GM18507 (cell line): ENCODE results near the gene TFCP2.

Source experiments
- DNase-seq: peaks from one replicate; pipeline ENCODE4 v3.0.0; 2011; ENCODE audit warnings: low read depth; ENCODE audit not compliant: insufficient read length; ENCODE audit errors: extremely low spot score
- FAIRE-seq: peaks from 2 replicates; lab custom pipeline; 2011; peaks lifted over from hg19 to GRCh38; lab: Jason Lieb, UNC

The TFCP2 gene

GRCh38 chr12:51163795-51164194, 9.1 kb downstream of the TFCP2 start:
- FAIRE-seq (no peak), DNase-seq (no peak)

- DNase-seq (no peak), FAIRE-seq (no peak)
These were observed 10.7 kb downstream of the TFCP2 start for GRCh38 chr12:51162217-51162616.

- no peak for FAIRE-seq
- DNase-seq: no peak
These were observed 12.0 kb downstream of the TFCP2 start for GRCh38 chr12:51160814-51161459.

GRCh38 chr12:51156245-51156765, 16.6 kb downstream of the TFCP2 start:
- DNase-seq (no peak), FAIRE-seq (no peak)

- DNase-seq (no peak), FAIRE-seq (no peak)
These were observed 20.0 kb downstream of the TFCP2 start for GRCh38 chr12:51152953-51153352.

- no peak for FAIRE-seq
- DNase-seq: no peak
These were observed 22.2 kb downstream of the TFCP2 start for GRCh38 chr12:51150777-51151176.

- FAIRE-seq (no peak), DNase-seq (no peak)
These were observed 25.6 kb downstream of the TFCP2 start for GRCh38 chr12:51147309-51147708.

- no peak for DNase-seq
- FAIRE-seq: no peak
These were observed 33.6 kb downstream of the TFCP2 start for GRCh38 chr12:51139292-51139844.

GRCh38 chr12:51132693-51133092, 40.2 kb downstream of the TFCP2 start:
- DNase-seq (no peak), FAIRE-seq (no peak)

GRCh38 chr12:51131745-51132521, 41.0 kb downstream of the TFCP2 start:
- FAIRE-seq (no peak), DNase-seq (no peak)

GRCh38 chr12:51128919-51129318, 44.0 kb downstream of the TFCP2 start:
- no peak for FAIRE-seq
- DNase-seq: no peak

GRCh38 chr12:51127050-51127729, 45.7 kb downstream of the TFCP2 start:
- FAIRE-seq (no peak), DNase-seq (no peak)

- no peak for DNase-seq
- no peak for FAIRE-seq
These were observed 46.6 kb downstream of the TFCP2 start for GRCh38 chr12:51126297-51126696.

GRCh38 chr12:51124504-51124903, 48.4 kb downstream of the TFCP2 start:
- FAIRE-seq: no peak
- no peak for DNase-seq

GRCh38 chr12:51122844-51123243, 50.1 kb downstream of the TFCP2 start:
- no peak for DNase-seq
- no peak for FAIRE-seq

GRCh38 chr12:51118706-51119105, 54.2 kb downstream of the TFCP2 start:
- DNase-seq (no peak), FAIRE-seq (no peak)

- FAIRE-seq: no peak
- no peak for DNase-seq
These were observed 57.4 kb downstream of the TFCP2 start for GRCh38 chr12:51115533-51115932.

GRCh38 chr12:51108136-51108535, 64.8 kb downstream of the TFCP2 start:
- no peak for FAIRE-seq
- DNase-seq: no peak

GRCh38 chr12:51103977-51104376, 69.0 kb downstream of the TFCP2 start:
- no peak for DNase-seq
- FAIRE-seq: no peak

- FAIRE-seq: no peak
- DNase-seq: no peak
These were observed 74.3 kb downstream of the TFCP2 start for GRCh38 chr12:51098611-51099010.
